8988T (cell line): ENCODE results near the gene NCF4.

Source experiments
- DNase-seq: peaks from one replicate; pipeline ENCODE4 v3.0.0; 2011

The NCF4 gene

DNA sequence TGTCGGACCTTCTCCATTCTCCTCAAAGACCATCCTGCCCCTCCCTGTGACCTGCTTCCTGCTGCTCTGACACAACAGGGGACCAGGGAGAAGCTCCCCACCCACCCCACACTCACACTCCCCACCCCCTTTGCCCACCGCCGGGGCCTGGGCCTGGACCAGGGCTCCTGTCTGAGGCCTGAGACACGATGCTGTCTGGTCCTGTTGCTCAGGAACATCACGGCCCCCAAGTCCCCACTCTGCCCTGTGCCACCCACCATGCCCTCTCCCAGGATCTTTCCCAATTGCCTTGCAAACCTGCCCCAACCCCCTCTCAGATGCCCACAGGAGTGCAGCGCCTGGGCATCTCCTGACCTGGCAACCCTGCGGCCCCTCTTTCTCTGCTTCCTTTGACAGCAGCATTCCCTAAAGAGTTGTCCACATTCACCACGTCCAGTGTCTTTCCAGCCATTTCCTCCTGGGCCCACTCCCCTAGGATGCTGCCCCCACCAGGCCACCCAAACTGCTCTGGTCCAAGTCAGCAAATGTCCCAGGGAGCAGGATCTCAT lies 63.4 kb downstream of the NCF4 start:
- no peak for DNase-seq

DNA sequence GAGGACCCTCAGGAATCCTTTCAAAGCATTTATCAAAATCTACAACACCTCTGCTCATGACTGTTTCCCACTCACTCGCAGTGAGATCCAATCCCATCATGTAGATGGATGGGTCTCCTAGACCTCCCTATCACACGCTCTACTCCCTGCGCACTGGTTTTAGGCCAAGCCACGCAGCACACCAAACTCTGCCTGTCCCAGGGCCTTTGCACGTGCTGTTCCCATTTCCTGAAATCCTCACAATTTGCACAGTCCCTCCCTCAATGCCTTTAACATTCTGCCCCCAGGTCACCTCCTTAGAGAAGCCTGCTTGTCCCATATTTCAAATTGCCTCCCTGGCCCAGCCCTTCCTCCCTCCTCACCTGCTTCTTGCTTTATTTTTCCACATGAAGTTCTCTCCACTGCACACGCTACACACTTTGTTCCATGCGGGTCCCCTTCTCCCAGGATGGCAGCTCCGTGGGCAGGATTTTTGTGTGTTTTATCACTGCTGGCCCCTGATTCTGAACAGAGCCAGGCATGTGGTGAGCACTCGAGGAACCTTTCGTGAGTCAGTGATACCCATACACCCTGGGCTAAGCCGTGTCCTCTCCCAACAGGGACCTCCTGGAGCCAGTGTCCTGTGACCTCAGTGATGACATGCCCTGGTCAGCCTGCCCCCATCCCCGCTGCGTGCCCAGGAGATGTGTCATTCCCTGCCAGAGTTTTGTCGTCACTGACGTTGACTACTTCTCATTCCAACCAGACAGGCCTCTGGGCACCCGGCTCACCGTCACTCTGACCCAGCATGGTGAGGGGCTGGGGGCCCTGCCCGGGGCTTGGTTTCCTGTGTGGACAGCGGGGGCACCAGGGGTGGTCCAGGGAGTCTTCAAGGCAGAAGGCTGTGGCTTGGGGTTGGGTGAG lies 64.8 kb downstream of the NCF4 start:
- DNase-seq = no peak

DNA sequence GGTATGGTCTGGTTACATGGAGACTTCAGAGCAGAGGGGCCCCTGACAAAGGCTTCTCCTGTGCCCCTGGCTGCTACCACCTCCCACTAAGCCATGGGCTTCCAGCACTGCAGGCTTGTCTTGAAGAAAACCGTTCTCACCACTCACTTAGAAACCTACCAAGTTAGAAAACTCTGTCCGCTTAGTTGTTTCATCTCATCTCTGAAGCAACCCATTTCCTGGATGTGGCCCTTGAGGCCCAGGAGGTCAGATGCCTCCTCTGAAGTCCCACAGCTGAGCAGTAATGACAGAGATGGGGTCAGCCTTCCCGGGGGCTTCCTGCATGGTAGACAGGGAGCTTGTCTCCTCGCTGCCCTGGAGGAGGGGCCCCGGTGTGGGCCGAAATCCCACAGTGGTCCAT lies 65.5 kb downstream of the NCF4 start:
- no peak for DNase-seq

DNA sequence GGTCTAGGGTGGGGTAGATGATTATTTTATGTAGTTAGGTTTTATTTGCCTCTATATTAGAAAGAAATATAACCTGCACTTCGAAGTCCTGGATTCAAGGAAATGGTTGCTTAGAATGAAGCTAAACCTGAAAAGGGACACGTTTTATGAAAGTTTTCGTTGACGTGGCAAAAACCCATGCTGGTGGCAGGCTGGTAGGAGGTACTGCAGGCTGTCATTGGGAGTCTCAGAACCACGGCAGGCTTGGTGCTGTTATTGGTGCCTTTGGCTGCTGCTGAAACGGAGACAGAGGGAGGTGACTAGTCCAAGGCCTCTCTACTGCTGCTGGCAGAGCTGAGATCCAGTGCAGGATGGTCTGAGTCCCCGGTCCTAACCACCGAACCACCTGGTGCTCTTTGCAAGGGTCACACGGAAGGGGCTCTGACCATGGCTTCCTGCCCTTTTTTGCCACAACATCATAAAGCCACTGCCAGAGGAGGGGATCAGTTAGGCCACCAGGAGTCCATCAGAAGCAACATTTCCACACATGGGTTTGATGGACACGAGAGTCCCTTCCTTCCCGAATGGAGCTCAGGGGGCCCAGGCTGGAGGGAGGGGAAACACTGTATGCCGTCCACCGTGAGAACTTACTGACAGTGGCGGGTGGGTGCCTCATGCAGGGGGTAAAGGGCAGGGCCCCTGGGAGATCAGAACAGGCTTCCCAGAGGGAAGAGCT lies 66.1 kb downstream of the NCF4 start:
- no peak for DNase-seq
